Omental fat pad (tissue), 4 donors: ENCODE data around the gene DPH5. TPM values are rescaled to one million over a fixed set of nuclear protein-coding genes. Genes with fewer than 3 reads are reported as not detected.
"Not testable (repeated sequence)": the region's sequence is repeated elsewhere in the genome, so short reads cannot be mapped to it uniquely, and the experiment has no call there.

Experiments
- ATAC-seq: fragments of 150-250 bp; one replicate; pipeline ENCODE4 v1.9.1; 2016; ENCODE audit warnings: mild to moderate bottlenecking, moderate library complexity; ENCODE audit not compliant: low FRiP score
- DNase-seq: peaks from one replicate; pipeline ENCODE4 v3.0.0-alpha.2; 2019; ENCODE audit warnings: low spot score
- CTCF ChIP-seq, 3 donors: fragments of 450-650 bp; IDR thresholded peaks; one replicate each; pipeline ENCODE4 v1.5.1; 2016 to 2017; ENCODE audit warnings: antibody characterized with exemption in 3 of 3, mild to moderate bottlenecking in 3 of 3, moderate library complexity in 2 of 3
- total RNA-seq, 4 donors: library from RNA; depleted of rRNA; stranded (reverse); fragments of >200 nt; gene quantifications; one replicate each; pipeline ENCODE4 v1.1.0, GENCODE V29; 2016

Gene DPH5
- total RNA-seq, 4 donors from 2014 or later, result 8.8 to 35.3 (median 15.8) TPM

- DNase-seq, result no peak
- no peak for ATAC-seq
- TF ChIP-seq CTCF (IDR thresholded peaks at IDR 0.05), result no peak
Measured at GRCh38 chr1:101033017-101033416, 7.4 kb upstream of the DPH5 start.

GRCh38 chr1:101032129-101032528, 6.5 kb upstream of the DPH5 start:
- DNase-seq, result not testable (repeated sequence)

GRCh38 chr1:101030881-101031280, 5.3 kb upstream of the DPH5 start:
- ATAC-seq, result no peak
- TF ChIP-seq CTCF (IDR thresholded peaks at IDR 0.05), result no peak
- no peak for DNase-seq

More at GRCh38 chr1:101032129-101032528, 6.5 kb upstream of the DPH5 start:
- not testable (repeated sequence) for ATAC-seq

- DNase-seq (no peak), ATAC-seq (no peak)
- TF ChIP-seq CTCF (IDR thresholded peaks at IDR 0.05), result no peak
Measured at GRCh38 chr1:101029184-101029583, 3.6 kb upstream of the DPH5 start.

GRCh38 chr1:101028466-101028865, 2.9 kb upstream of the DPH5 start:
- no peak for TF ChIP-seq CTCF (IDR thresholded peaks at IDR 0.05)
- ATAC-seq (no peak), DNase-seq (no peak)

GRCh38 chr1:101027194-101027772, 1.7 kb upstream of the DPH5 start:
- TF ChIP-seq CTCF (IDR thresholded peaks at IDR 0.05), result no peak
- ATAC-seq (no peak), DNase-seq (no peak)

- ATAC-seq (no peak), DNase-seq (no peak)
- no peak for TF ChIP-seq CTCF (IDR thresholded peaks at IDR 0.05)
Measured at GRCh38 chr1:101026430-101026788, 825 bp upstream of the DPH5 start.

GRCh38 chr1:101025283-101025656, 314 bp downstream of the DPH5 start:
- DNase-seq (no peak), ATAC-seq (peak; percentile 58)
- TF ChIP-seq CTCF (IDR thresholded peaks at IDR 0.05), result no peak
